Stimulated activated naive CD8-positive, alpha-beta T cell treated with anti-CD3 and anti-CD28 coated beads, Interleukin-15, Interleukin-2, amounts not matched to agents 100 U/mL and 50 U/mL, for 24 hours (primary cell): ENCODE results near the gene CFAP100.

Experiments
- ATAC-seq: fragments of 150-1000 bp; cut with Tn5 transposase; one replicate; pipeline ENCODE4 v1.10.0; 2021
- DNase-seq: peaks from one replicate; pipeline ENCODE4 v3.0.0; 2021

The CFAP100 gene

GRCh38 chr3:126461450-126462070, 66.9 kb downstream of the CFAP100 start:
- ATAC-seq (no peak), DNase-seq (no peak)

GRCh38 chr3:126463521-126463920, 68.8 kb downstream of the CFAP100 start:
- ATAC-seq: no peak

GRCh38 chr3:126464093-126464492, 69.4 kb downstream of the CFAP100 start:
- no peak for DNase-seq
- ATAC-seq: no peak

More at GRCh38 chr3:126463521-126463920, 68.8 kb downstream of the CFAP100 start:
- DNase-seq: no peak

- no peak for DNase-seq
- no peak for ATAC-seq
Measured at GRCh38 chr3:126464494-126464893, 69.8 kb downstream of the CFAP100 start.

- ATAC-seq (no peak), DNase-seq (no peak)
Measured at GRCh38 chr3:126464997-126465396, 70.3 kb downstream of the CFAP100 start.

- no peak for ATAC-seq
Measured at GRCh38 chr3:126465928-126466544, 71.3 kb downstream of the CFAP100 start.

GRCh38 chr3:126466886-126467610, 72.3 kb downstream of the CFAP100 start:
- DNase-seq (no peak), ATAC-seq (no peak)

More at GRCh38 chr3:126465928-126466544, 71.3 kb downstream of the CFAP100 start:
- DNase-seq: no peak

GRCh38 chr3:126467611-126467955, 72.9 kb downstream of the CFAP100 start:
- ATAC-seq: no peak
- no peak for DNase-seq

- ATAC-seq (no peak), DNase-seq (no peak)
Measured at GRCh38 chr3:126468028-126468891, 73.6 kb downstream of the CFAP100 start.

- no peak for DNase-seq
Measured at GRCh38 chr3:126469479-126469878, 74.8 kb downstream of the CFAP100 start.

GRCh38 chr3:126472277-126473006, 77.7 kb downstream of the CFAP100 start:
- ATAC-seq (no peak), DNase-seq (peak; percentile 16)

More at GRCh38 chr3:126469479-126469878, 74.8 kb downstream of the CFAP100 start:
- no peak for ATAC-seq

GRCh38 chr3:126473292-126474168, 78.8 kb downstream of the CFAP100 start:
- DNase-seq (no peak), ATAC-seq (no peak)

GRCh38 chr3:126474498-126475412, 80.0 kb downstream of the CFAP100 start:
- ATAC-seq: no peak
- DNase-seq: peak; percentile 50

GRCh38 chr3:126475413-126476114, 80.9 kb downstream of the CFAP100 start, which contains the start of gene ZXDC:
TSS of gene ZXDC (minus strand) at chr3:126475891. CDS start at chr3:126475865, 26 bp downstream.
- peak; percentile 94 for DNase-seq
- peak; percentile 87 for ATAC-seq

GRCh38 chr3:126476166-126477060, 81.7 kb downstream of the CFAP100 start:
- ATAC-seq (peak; percentile 24), DNase-seq (no peak)

- DNase-seq (no peak), ATAC-seq (no peak)
Measured at GRCh38 chr3:126477061-126477380, 82.3 kb downstream of the CFAP100 start.

- no peak for DNase-seq
- ATAC-seq: no peak
Measured at GRCh38 chr3:126478581-126479310, 84.0 kb downstream of the CFAP100 start.
